PFSK-1 (cell line): ENCODE measurements around the gene CAMKK2.

ENCODE experiments used
- FOXP2 ChIP-seq: optimal IDR thresholded peaks from 2 replicates; pipeline ENCODE3; 2011; ENCODE audit warnings: borderline replicate concordance, control low read depth, inconsistent platforms; ENCODE audit not compliant: insufficient read depth; ENCODE audit errors: extremely low read length, extremely low read depth
- POLR2AphosphoS5 ChIP-seq: IDR thresholded peaks from 2 replicates; pipeline ENCODE4 v1.6.1; 2012; ENCODE audit warnings: low read depth, mild to moderate bottlenecking, control low read depth, low read length, moderate library complexity
- REST ChIP-seq, 2 experiments: IDR thresholded peaks; 2 replicates each; pipeline versions ENCODE4 v1.6.1 to v1.8.0; 2011 to 2012; ENCODE audit warnings: low read depth in 2 of 2, low read length in 2 of 2, control low read depth in 1 of 2, inconsistent platforms in 1 of 2, mild to moderate bottlenecking in 1 of 2, moderate library complexity in 1 of 2; ENCODE audit not compliant: insufficient read depth in 1 of 2
- SIN3A ChIP-seq: IDR thresholded peaks from 2 replicates; pipeline ENCODE4 v1.6.1; 2012; ENCODE audit warnings: mild to moderate bottlenecking, low read length, moderate library complexity, borderline replicate concordance; ENCODE audit not compliant: insufficient read depth
- TAF1 ChIP-seq: IDR thresholded peaks from 2 replicates; pipeline ENCODE4 v1.6.1; 2012; ENCODE audit warnings: low read length, control low read depth, borderline replicate concordance; ENCODE audit not compliant: insufficient read depth

The CAMKK2 gene

GRCh38 chr12:121252712-121253345, 43.7 kb downstream of the CAMKK2 start:
- TF ChIP-seq TAF1 = no peak
- TF ChIP-seq FOXP2 = no peak
- TF ChIP-seq SIN3A = no peak
- no peak for TF ChIP-seq REST (IDR thresholded peaks at IDR 0.05; ENCODE audit: insufficient read depth in 1 of 2, low read depth in 2 of 2, low read length in 2 of 2)
- no peak for TF ChIP-seq POLR2AphosphoS5

GRCh38 chr12:121251838-121252237, 44.7 kb downstream of the CAMKK2 start:
- TF ChIP-seq SIN3A = no peak
- TF ChIP-seq POLR2AphosphoS5 = no peak
- TF ChIP-seq TAF1 = no peak
- no peak for TF ChIP-seq FOXP2
- TF ChIP-seq REST (IDR thresholded peaks at IDR 0.05; ENCODE audit: insufficient read depth in 1 of 2, low read depth in 2 of 2, low read length in 2 of 2) = no peak

- TF ChIP-seq POLR2AphosphoS5 = no peak
- TF ChIP-seq REST (IDR thresholded peaks at IDR 0.05; ENCODE audit: insufficient read depth in 1 of 2, low read depth in 2 of 2, low read length in 2 of 2) = no peak
Measured at GRCh38 chr12:121250359-121250758, 46.1 kb downstream of the CAMKK2 start.

- TF ChIP-seq TAF1 (no peak), POLR2AphosphoS5 (no peak), SIN3A (no peak), FOXP2 (no peak), REST (IDR thresholded peaks at IDR 0.05; ENCODE audit: insufficient read depth in 1 of 2, low read depth in 2 of 2, low read length in 2 of 2) (no peak)
Measured at GRCh38 chr12:121248622-121249021, 47.9 kb downstream of the CAMKK2 start.
